WTC11 (cell line): ENCODE measurements around the gene DTNBP1. TPM values are rescaled to one million over a fixed set of nuclear protein-coding genes. Genes with fewer than 3 reads are reported as not detected.

Experiments
- ATAC-seq: fragments of 200-7000 bp; cut with Tn5 transposase; 2 replicates; pipeline ENCODE4 v1.10.0; 2021; ENCODE audit warnings: mild to moderate bottlenecking, moderate library complexity
- CTCF ChIA-PET: fragments of 300-600 bp; sonication (Branson Sonifier 250); formaldehyde crosslinking; loops from one replicate; lab custom pipeline; 2021; ENCODE audit warnings: antibody characterized with exemption; lab: Charles Lee
- POLR2A ChIA-PET: fragments of 350-600 bp; sonication (Branson Sonifier 250); formaldehyde crosslinking; loops from one replicate; lab custom pipeline; 2021; ENCODE audit warnings: antibody characterized with exemption; lab: Charles Lee
- DNase-seq: peaks from one replicate; pipeline ENCODE4 v3.0.0; 2021; ENCODE audit warnings: low spot score
- H3K27ac Mint-ChIP-seq: 2 replicates; pipeline ENCODE4 v1.8.0; 2021; ENCODE audit warnings: mixed read lengths
- H3K27me3 Mint-ChIP-seq: 2 replicates; pipeline ENCODE4 v1.8.0; 2021; ENCODE audit warnings: low read depth, mild to moderate bottlenecking, moderate library complexity, mixed read lengths
- H3K36me3 Mint-ChIP-seq: 2 replicates; pipeline ENCODE4 v1.8.0; 2021; ENCODE audit warnings: mixed read lengths
- H3K4me1 Mint-ChIP-seq: 2 replicates; pipeline ENCODE4 v1.8.0; 2022; ENCODE audit warnings: mixed read lengths
- H3K4me3 Mint-ChIP-seq: 2 replicates; pipeline ENCODE4 v1.8.0; 2021; ENCODE audit warnings: mild to moderate bottlenecking, moderate library complexity, mixed read lengths
- H3K9me3 Mint-ChIP-seq: 2 replicates; pipeline ENCODE4 v1.8.0; 2021; ENCODE audit warnings: mixed read lengths
- CREM ChIP-seq: sonication (generic); formaldehyde crosslinking; IDR thresholded peaks from 2 replicates; pipeline ENCODE4 v1.8.1; 2022; ENCODE audit warnings: mild to moderate bottlenecking, missing genetic modification reagents, moderate library complexity
- ESRRA ChIP-seq: sonication (generic); formaldehyde crosslinking; IDR thresholded peaks from 2 replicates; pipeline ENCODE4 v1.8.1; 2022; ENCODE audit warnings: mild to moderate bottlenecking, missing genetic modification reagents, borderline replicate concordance
- HMGA2 ChIP-seq: fragments of 250-450 bp; sonication (Bioruptor Pico); IDR thresholded peaks from 2 replicates; pipeline ENCODE4 v1.4.0; 2021; ENCODE audit warnings: mild to moderate bottlenecking, moderate library complexity
- NFATC4 ChIP-seq: fragments of 250-450 bp; sonication (Bioruptor Pico); IDR thresholded peaks from 2 replicates; pipeline ENCODE4 v1.9.0; 2021; ENCODE audit warnings: mild to moderate bottlenecking
- OVOL2 ChIP-seq: fragments of 250-450 bp; sonication (Bioruptor Pico); IDR thresholded peaks from 2 replicates; pipeline ENCODE4 v1.9.0; 2021; ENCODE audit warnings: mild to moderate bottlenecking, borderline replicate concordance
- PRRX2 ChIP-seq: fragments of 250-450 bp; sonication (Bioruptor Pico); IDR thresholded peaks from 2 replicates; pipeline ENCODE4 v1.8.0; 2021; ENCODE audit warnings: mild to moderate bottlenecking
- RORB ChIP-seq: fragments of 250-450 bp; sonication (Bioruptor Pico); IDR thresholded peaks from 2 replicates; pipeline ENCODE4 v1.9.0; 2021; ENCODE audit warnings: mild to moderate bottlenecking
- SMAD3 ChIP-seq: sonication (generic); formaldehyde crosslinking; IDR thresholded peaks from 2 replicates; pipeline ENCODE4 v1.8.0; 2022; ENCODE audit warnings: missing genetic modification reagents, mild to moderate bottlenecking, borderline replicate concordance
- ZNF232 ChIP-seq: sonication (generic); formaldehyde crosslinking; IDR thresholded peaks from 2 replicates; pipeline ENCODE4 v1.8.0; 2022; ENCODE audit warnings: mild to moderate bottlenecking, missing genetic modification reagents
- total RNA-seq: library from RNA; stranded (reverse); gene quantifications from 3 replicates; pipeline ENCODE4 v1.2.3, GENCODE V29; 2021
- TF ChIP-seq, protein P1 (sequence below): fragments of 250-450 bp; sonication (Bioruptor Pico); IDR thresholded peaks from 2 replicates; pipeline ENCODE4 v1.8.0; 2021; ENCODE audit warnings: mild to moderate bottlenecking
- TF ChIP-seq, protein P2 (sequence below): sonication (generic); formaldehyde crosslinking; conservative IDR thresholded peaks from 2 replicates; pipeline ENCODE4 v1.8.1; 2023; ENCODE audit warnings: mild to moderate bottlenecking, low read depth, missing genetic modification reagents, moderate library complexity
- TF ChIP-seq, protein P3 (sequence below): sonication (generic); formaldehyde crosslinking; IDR thresholded peaks from 2 replicates; pipeline ENCODE4 v1.8.0; 2022; ENCODE audit warnings: missing genetic modification reagents
- TF ChIP-seq, protein P4 (sequence below): sonication (generic); formaldehyde crosslinking; IDR thresholded peaks from 2 replicates; pipeline ENCODE4 v1.8.0; 2022; ENCODE audit warnings: mild to moderate bottlenecking, missing genetic modification reagents
- TF ChIP-seq, protein P5 (sequence below): sonication (generic); formaldehyde crosslinking; IDR thresholded peaks from 2 replicates; pipeline ENCODE4 v1.8.1; 2023; ENCODE audit warnings: mild to moderate bottlenecking, missing genetic modification reagents, moderate library complexity

The DTNBP1 gene
- total RNA-seq, 1 experiment from 2014 or later = 15.1 TPM

DNA sequence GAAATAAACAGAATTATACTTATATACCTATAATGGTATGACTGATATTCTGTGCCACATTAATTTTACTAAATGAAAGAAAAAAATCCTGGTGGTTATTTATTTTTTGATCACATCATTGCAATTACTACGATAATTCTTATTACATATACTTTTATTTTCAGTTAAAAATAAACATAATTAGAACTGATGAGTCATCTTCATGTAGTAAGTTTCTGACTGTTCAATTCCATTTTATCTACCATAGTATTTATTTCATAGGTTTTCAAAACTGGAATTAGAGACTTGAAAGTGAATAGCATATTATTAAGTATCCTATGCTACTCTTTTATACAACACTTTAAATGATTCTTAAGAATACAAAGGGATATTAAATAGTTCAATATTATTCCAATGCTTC lies 80.3 kb downstream of the DTNBP1 start:
- ChIA-PET CTCF (no interaction called here), POLR2A (no interaction called here)
- Mint-ChIP-seq H3K36me3 (0 out of 2 replicates have a peak, but pooled peaks cover 4% of the 10 kb centered on the region), H3K27ac (no peak overlapping the region), H3K4me3 (no peak overlapping the region), H3K9me3 (peaks cover 6% of the 10 kb centered on the region), H3K4me1 (peaks cover 19% of the 10 kb centered on the region), H3K27me3 (no peaks in the 10 kb centered on the region)
- DNase-seq = no peak
- no peak for ATAC-seq
- TF ChIP-seq RORB (CRISPR knock-in tag) = no peak
- TF ChIP-seq, protein P1, sequence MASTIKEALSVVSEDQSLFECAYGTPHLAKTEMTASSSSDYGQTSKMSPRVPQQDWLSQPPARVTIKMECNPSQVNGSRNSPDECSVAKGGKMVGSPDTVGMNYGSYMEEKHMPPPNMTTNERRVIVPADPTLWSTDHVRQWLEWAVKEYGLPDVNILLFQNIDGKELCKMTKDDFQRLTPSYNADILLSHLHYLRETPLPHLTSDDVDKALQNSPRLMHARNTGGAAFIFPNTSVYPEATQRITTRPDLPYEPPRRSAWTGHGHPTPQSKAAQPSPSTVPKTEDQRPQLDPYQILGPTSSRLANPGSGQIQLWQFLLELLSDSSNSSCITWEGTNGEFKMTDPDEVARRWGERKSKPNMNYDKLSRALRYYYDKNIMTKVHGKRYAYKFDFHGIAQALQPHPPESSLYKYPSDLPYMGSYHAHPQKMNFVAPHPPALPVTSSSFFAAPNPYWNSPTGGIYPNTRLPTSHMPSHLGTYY (CRISPR knock-in tag) = no peak
- TF ChIP-seq PRRX2 (CRISPR knock-in tag) = no peak
- TF ChIP-seq HMGA2 (CRISPR knock-in tag) = no peak
- no peak for TF ChIP-seq ZNF232
- no peak for TF ChIP-seq OVOL2 (CRISPR knock-in tag)

DNA sequence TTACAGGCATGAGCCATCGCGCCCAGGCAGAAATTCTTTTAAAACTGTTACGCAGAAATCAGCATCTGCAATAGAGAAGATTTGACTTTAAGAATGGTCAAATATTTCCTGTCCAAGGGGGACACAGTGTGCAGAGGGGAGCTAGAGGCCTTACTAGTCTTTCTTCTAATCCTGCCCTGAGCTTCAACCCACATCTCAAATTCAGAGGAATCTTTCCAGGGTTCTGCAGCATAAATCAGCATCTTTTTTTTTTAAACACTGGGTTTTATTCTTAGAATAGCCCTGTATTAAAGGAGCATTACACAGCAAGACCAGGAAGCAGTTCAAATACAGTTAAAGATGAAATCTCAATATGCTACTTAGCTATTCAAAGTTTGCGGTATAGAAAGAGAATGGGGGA lies 81.1 kb downstream of the DTNBP1 start:
- POLR2A ChIA-PET = interaction anchor here (0.7 kb wide), 1 partner anchor 9 kb away, joined by 9 read pairs; no protein-coding TSS in a partner anchor
- Mint-ChIP-seq H3K4me1 (peaks cover 25% of the 10 kb centered on the region), H3K27ac (no peak overlapping the region)
- TF ChIP-seq, protein P2, sequence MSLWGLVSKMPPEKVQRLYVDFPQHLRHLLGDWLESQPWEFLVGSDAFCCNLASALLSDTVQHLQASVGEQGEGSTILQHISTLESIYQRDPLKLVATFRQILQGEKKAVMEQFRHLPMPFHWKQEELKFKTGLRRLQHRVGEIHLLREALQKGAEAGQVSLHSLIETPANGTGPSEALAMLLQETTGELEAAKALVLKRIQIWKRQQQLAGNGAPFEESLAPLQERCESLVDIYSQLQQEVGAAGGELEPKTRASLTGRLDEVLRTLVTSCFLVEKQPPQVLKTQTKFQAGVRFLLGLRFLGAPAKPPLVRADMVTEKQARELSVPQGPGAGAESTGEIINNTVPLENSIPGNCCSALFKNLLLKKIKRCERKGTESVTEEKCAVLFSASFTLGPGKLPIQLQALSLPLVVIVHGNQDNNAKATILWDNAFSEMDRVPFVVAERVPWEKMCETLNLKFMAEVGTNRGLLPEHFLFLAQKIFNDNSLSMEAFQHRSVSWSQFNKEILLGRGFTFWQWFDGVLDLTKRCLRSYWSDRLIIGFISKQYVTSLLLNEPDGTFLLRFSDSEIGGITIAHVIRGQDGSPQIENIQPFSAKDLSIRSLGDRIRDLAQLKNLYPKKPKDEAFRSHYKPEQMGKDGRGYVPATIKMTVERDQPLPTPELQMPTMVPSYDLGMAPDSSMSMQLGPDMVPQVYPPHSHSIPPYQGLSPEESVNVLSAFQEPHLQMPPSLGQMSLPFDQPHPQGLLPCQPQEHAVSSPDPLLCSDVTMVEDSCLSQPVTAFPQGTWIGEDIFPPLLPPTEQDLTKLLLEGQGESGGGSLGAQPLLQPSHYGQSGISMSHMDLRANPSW = no peak
- TF ChIP-seq ESRRA (CRISPR knock-in tag) (no peak), NFATC4 (no peak), CREM (CRISPR knock-in tag) (no peak), SMAD3 (CRISPR knock-in tag) (no peak)
- TF ChIP-seq, protein P3, sequence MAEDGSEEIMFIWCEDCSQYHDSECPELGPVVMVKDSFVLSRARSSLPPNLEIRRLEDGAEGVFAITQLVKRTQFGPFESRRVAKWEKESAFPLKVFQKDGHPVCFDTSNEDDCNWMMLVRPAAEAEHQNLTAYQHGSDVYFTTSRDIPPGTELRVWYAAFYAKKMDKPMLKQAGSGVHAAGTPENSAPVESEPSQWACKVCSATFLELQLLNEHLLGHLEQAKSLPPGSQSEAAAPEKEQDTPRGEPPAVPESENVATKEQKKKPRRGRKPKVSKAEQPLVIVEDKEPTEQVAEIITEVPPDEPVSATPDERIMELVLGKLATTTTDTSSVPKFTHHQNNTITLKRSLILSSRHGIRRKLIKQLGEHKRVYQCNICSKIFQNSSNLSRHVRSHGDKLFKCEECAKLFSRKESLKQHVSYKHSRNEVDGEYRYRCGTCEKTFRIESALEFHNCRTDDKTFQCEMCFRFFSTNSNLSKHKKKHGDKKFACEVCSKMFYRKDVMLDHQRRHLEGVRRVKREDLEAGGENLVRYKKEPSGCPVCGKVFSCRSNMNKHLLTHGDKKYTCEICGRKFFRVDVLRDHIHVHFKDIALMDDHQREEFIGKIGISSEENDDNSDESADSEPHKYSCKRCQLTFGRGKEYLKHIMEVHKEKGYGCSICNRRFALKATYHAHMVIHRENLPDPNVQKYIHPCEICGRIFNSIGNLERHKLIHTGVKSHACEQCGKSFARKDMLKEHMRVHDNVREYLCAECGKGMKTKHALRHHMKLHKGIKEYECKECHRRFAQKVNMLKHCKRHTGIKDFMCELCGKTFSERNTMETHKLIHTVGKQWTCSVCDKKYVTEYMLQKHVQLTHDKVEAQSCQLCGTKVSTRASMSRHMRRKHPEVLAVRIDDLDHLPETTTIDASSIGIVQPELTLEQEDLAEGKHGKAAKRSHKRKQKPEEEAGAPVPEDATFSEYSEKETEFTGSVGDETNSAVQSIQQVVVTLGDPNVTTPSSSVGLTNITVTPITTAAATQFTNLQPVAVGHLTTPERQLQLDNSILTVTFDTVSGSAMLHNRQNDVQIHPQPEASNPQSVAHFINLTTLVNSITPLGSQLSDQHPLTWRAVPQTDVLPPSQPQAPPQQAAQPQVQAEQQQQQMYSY = no peak
- TF ChIP-seq, all 79 proteins: peak for 0
- H3K36me3 Mint-ChIP-seq = 0 out of 2 replicates have a peak, but pooled peaks cover 4% of the 10 kb centered on the region
- DNase-seq = no peak
- CTCF ChIA-PET = no interaction called here
- H3K27me3 Mint-ChIP-seq = no peaks in the 10 kb centered on the region
- no peak for ATAC-seq
- H3K9me3 Mint-ChIP-seq = peaks cover 6% of the 10 kb centered on the region
- H3K4me3 Mint-ChIP-seq = no peak overlapping the region

DNA sequence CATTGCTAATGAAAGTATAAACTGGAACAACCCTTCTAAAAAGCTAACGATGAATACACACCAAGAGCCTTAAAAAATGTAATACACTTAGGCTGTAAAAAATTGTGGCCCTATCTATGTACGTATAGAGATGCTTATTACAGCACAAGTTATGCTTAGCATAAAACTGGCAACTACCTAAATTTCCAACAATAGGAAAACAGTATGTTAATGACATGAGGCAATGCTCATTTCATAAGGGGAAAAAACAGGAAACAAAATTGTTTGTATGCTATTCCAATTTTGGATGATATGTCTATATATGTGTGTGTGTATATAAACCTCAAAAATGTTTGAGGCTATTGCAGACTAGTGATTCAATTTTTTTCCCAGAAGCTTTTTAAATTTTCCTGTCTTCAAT lies 82.5 kb downstream of the DTNBP1 start:
- DNase-seq (no peak), ATAC-seq (no peak)
- H3K4me1 Mint-ChIP-seq = peaks cover 20% of the 10 kb centered on the region
- no peak overlapping the region for H3K27ac Mint-ChIP-seq
- TF ChIP-seq, protein P4, sequence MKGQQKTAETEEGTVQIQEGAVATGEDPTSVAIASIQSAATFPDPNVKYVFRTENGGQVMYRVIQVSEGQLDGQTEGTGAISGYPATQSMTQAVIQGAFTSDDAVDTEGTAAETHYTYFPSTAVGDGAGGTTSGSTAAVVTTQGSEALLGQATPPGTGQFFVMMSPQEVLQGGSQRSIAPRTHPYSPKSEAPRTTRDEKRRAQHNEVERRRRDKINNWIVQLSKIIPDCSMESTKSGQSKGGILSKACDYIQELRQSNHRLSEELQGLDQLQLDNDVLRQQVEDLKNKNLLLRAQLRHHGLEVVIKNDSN (CRISPR knock-in tag) = no peak
- TF ChIP-seq, protein P5, sequence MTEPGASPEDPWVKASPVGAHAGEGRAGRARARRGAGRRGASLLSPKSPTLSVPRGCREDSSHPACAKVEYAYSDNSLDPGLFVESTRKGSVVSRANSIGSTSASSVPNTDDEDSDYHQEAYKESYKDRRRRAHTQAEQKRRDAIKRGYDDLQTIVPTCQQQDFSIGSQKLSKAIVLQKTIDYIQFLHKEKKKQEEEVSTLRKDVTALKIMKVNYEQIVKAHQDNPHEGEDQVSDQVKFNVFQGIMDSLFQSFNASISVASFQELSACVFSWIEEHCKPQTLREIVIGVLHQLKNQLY = no peak
- ChIA-PET CTCF (no interaction called here), POLR2A (no interaction called here)
- H3K9me3 Mint-ChIP-seq = peaks cover 6% of the 10 kb centered on the region
- 0 out of 2 replicates have a peak, but pooled peaks cover 4% of the 10 kb centered on the region for H3K36me3 Mint-ChIP-seq
- no peak overlapping the region for H3K4me3 Mint-ChIP-seq
- H3K27me3 Mint-ChIP-seq = no peaks in the 10 kb centered on the region
